Measurements from ENCODE around the gene ANAPC13. TPM values are rescaled to one million over a fixed set of nuclear protein-coding genes. Genes with fewer than 3 reads are reported as not detected.

The ANAPC13 gene
- total and polyA plus RNA-seq, 2 of the 13 experiments (the other 11 are each of a cell fraction or from before 2014, with no cell fraction given), result 48.7 to 69.1 TPM

DNA sequence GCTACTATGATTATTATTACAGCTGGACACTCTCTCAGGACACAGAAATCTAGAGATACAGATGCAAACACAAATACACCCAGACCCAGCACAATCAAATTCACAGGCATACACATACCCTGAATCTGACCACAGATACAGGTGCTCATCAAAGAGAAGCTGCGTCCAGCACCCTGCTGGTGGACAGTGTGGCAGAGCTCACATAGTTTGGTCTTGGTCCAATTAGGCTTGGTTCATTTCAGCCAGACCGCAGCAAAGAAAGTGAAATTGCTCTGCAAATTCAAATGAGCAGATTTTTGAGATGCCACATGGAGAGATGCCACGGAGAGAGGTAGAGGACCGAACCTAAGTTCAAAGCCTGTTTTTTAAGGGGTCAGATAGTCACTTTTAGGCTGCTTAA lies 55.6 kb downstream of the ANAPC13 start (continued):
- TF ChIP-seq STAT6 (CRISPR knock-in tag; IDR thresholded peaks at IDR 0.05; ENCODE audit: borderline replicate concordance), result no peak
- no peak for TF ChIP-seq ZNF652 (CRISPR knock-in tag; IDR thresholded peaks at IDR 0.05; ENCODE audit: borderline replicate concordance, low read depth)
- no peak for TF ChIP-seq ZNF274 (CRISPR knock-in tag; IDR thresholded peaks at IDR 0.05)
- TF ChIP-seq, protein P1, sequence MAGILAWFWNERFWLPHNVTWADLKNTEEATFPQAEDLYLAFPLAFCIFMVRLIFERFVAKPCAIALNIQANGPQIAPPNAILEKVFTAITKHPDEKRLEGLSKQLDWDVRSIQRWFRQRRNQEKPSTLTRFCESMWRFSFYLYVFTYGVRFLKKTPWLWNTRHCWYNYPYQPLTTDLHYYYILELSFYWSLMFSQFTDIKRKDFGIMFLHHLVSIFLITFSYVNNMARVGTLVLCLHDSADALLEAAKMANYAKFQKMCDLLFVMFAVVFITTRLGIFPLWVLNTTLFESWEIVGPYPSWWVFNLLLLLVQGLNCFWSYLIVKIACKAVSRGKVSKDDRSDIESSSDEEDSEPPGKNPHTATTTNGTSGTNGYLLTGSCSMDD (CRISPR knock-in tag; IDR thresholded peaks at IDR 0.05), result no peak
- TF ChIP-seq ZNF598 (CRISPR knock-in tag; IDR thresholded peaks at IDR 0.05; ENCODE audit: borderline replicate concordance), result no peak
- TF ChIP-seq ZBTB42 (CRISPR knock-in tag; IDR thresholded peaks at IDR 0.05), result no peak
- TF ChIP-seq PPARG (CRISPR knock-in tag; conservative IDR thresholded peaks at IDR 0.05), result no peak
- no peak for TF ChIP-seq ZNF337 (CRISPR knock-in tag; IDR thresholded peaks at IDR 0.05; ENCODE audit: borderline replicate concordance, low read depth)
- TF ChIP-seq MAF1 (CRISPR knock-in tag; IDR thresholded peaks at IDR 0.05; ENCODE audit: borderline replicate concordance), result no peak
- no peak for TF ChIP-seq TOPORS (CRISPR knock-in tag; IDR thresholded peaks at IDR 0.05)
- TF ChIP-seq GTF2F1 (IDR thresholded peaks at IDR 0.05; ENCODE audit: low read length), result no peak
- TF ChIP-seq TBL1XR1 (IDR thresholded peaks at IDR 0.05; ENCODE audit: borderline replicate concordance, low read length, partially characterized antibody), result no peak

Data from HepG2 (cell line).